NCI-H2196 (cell line): ENCODE data around the gene LCMT1.

Experiments used
- DNase-seq: peaks from one replicate; lab custom pipeline; 2025; ENCODE audit not compliant: unreplicated experiment; lab: John Stamatoyannopoulos, UW

LCMT1 gene

DNA sequence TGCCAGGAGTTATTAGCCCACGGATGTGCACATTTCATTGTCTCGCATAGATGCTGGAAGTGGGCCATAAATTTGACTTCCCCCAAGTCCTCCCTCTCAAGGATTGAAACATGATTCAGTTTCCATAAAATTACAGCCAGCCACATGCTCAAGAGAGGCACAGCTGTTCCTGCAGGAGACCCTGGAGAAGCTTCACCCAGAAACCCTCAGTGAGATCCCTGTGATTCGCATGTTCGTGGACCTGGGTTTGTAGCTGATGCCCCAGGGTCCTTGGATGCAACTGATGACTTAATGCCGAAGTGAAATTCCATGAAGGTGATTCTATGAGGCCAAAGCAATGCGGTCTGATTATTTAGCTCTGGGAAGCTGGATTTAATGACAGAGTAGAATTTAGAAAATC is 80.6 kb downstream of the LCMT1 start:
- no peak for DNase-seq

- DNase-seq, result no peak
These were observed 82.8 kb downstream of the LCMT1 start for GRCh38 chr16:25194273-25194878.

DNA sequence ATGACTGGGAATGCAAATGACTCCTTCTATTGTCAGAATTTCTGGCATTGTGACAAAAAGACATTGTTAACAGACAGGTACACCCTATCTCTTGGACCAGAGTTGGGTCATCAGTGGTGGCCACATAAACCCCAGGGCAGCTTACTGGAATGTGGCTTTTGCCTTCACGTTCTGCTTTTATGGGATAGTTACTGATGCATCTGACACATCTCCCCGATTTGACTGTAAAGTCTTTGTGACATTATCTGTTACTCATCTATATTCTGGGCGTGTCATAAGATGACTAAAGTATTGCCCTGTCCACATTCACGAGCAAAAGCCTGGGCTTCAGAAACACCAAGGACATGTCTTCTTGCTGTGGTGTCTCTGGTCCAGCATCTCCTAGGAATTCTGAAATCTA is 86.5 kb downstream of the LCMT1 start:
- no peak for DNase-seq

DNA sequence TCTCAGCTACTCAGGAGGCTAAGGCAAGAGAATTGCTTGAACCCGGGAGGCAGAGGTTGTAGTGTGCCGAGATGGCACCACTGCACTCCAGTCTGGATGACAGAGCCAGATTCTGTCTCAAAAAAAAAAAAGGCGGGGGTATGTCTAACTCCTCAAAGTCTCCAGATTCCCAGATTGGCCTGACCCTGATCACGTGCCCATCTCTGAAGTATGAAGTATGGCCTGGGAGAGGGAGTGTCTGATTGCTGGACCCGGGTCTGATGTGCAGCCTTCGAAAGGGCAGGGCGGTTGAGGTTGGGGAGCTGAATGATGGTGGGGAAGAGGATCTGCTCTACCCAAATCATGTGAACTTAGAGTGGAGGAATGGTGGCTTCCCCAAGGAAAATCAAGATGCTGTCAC is 87.9 kb downstream of the LCMT1 start:
- no peak for DNase-seq

DNA sequence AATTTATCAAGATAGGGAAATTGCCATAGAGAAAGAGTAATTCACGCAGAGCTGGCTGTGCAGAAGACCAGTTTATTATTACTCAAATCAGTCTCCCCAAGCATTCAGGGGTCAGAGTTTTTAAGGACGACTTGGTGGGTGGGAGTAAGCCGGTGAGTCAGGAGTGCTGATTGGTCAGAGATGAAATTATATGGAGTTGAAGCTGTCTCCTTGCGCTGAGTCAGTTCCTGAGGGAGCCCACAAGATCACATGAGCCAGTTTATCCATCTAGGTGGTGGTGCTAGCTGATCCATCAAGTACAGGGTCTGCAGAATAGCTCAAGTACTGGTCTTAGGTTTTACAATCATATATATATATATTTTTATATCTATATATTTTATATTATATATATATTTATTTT is 99.2 kb downstream of the LCMT1 start:
- no peak for DNase-seq

GRCh38 chr16:25212636-25213035 is 101.1 kb downstream of the LCMT1 start:
- DNase-seq, result no peak

DNA sequence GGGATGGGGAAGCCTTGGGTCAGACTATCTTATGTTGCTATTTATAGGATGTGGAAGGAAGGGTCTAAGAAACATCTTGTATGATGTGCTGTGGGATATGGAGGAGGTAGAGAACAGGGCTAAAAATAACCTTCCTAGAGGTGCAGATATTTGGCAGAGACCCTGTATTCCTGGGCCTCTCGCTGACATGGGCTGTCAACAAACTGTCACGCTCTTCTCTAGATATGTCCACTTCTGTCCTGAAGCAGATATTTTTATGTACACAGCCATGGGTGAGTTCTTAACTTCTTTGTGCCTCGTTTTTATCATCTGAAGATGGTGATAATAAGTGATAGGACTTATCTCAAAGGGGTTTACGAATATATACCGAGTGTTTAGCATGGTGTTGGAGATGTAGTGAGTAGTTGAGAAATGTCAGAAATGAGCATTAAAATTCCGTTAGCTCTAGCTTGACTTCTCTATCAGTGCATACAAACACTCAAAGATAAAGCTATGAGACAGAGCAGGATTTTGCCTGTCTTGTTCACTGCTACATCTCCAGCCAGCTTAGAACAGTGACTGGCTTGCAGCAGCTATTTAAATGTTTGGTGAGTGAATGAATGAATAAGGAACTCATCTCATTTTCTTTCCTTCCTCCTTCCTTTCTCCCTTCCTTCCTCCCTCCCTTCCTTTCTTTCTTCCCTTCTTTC is 102.3 kb downstream of the LCMT1 start:
- DNase-seq, result no peak

DNA sequence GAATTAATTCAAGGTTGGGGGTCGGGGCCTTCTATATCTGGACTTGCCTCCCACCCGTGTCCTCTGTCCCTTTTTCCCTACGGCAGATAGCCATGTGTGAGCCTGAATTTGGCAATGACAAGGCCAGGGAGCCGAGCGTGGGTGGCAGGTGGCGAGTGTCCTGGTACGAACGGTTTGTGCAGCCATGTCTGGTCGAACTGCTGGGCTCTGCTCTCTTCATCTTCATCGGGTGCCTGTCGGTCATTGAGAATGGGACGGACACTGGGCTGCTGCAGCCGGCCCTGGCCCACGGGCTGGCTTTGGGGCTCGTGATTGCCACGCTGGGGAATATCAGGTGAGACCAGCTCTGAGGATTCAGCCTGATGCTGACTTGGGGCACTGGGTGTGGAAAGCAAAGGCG is 105.6 kb downstream of the LCMT1 start:
- DNase-seq, result no peak

DNA sequence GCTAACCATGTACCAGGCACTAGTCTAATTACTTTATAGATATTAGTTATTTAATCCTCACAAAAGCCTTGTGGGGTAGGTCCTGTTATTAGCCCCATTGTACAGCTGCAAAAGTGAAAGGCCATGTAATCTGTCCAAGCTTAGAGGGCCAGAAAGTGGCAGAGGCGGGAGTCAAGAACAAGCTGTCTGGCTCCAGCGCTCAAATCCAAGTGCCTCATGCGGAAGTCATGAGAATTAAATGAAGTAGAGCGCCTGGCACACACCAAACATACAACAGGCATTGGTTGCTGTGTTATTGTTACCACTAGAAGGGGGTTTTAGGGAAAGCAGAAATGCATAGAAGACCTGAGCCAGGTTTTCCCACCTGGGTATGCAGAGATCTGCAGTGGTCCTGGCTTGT is 106.4 kb downstream of the LCMT1 start:
- DNase-seq, result no peak

GRCh38 chr16:25219070-25219737 is 107.7 kb downstream of the LCMT1 start:
- no peak for DNase-seq

GRCh38 chr16:25222959-25223358 is 111.4 kb downstream of the LCMT1 start:
- no peak for DNase-seq

GRCh38 chr16:25223964-25224363 is 112.4 kb downstream of the LCMT1 start:
- no peak for DNase-seq

- DNase-seq, result no peak
These were observed 113.3 kb downstream of the LCMT1 start for GRCh38 chr16:25224731-25225319.
